Measurements from ENCODE around the gene NLRP6. TPM values are rescaled to one million over a fixed set of nuclear protein-coding genes. Genes with fewer than 3 reads are reported as not detected.
"Not testable (repeated sequence)": the region's sequence is repeated elsewhere in the genome, so short reads cannot be mapped to it uniquely, and the experiment has no call there.

The NLRP6 gene
- total RNA-seq, 4 donors from 2014 or later: 0.13 to 2.2 (median 0.42) TPM; not detected in 1

- intact Hi-C loops (cut with DNase I): no loop called here
- Histone ChIP-seq H3K9me3 (no peaks in the 10 kb centered on the region), H3K36me3 (no peaks in the 10 kb centered on the region), H3K27me3 (peaks cover 5 to 80% (median 37%) of the 10 kb centered on the region in 4 donors), H3K27ac (replicated peaks in 1 of 4) (no peak overlapping the region), H3K4me1 (peaks cover 17 to 40% (median 38%) of the 10 kb centered on the region in 4 donors), H3K4me3 (no peak overlapping the region)
- WGBS: 71% methylated on average over 10 of the region's 24 CpGs
- TF ChIP-seq CTCF (IDR thresholded peaks at IDR 0.05): no peak
- TF ChIP-seq POLR2AphosphoS5 (IDR thresholded peaks at IDR 0.05): no peak
- no peak for TF ChIP-seq POLR2A (IDR thresholded peaks at IDR 0.05; ENCODE audit: low read depth)
- no peak for TF ChIP-seq EP300 (IDR thresholded peaks at IDR 0.05)
- DNase-seq (ENCODE audit: extremely low spot score): no peak
Measured at GRCh38 chr11:284105-285020, 6.2 kb downstream of the NLRP6 start.

GRCh38 chr11:285021-285893 lies 7.0 kb downstream of the NLRP6 start:
- Histone ChIP-seq H3K36me3 (no peaks in the 10 kb centered on the region), H3K4me1 (peaks cover 15 to 40% (median 38%) of the 10 kb centered on the region in 4 donors), H3K9me3 (no peaks in the 10 kb centered on the region), H3K27me3 (peaks cover 3 to 71% (median 28%) of the 10 kb centered on the region in 4 donors), H3K27ac (replicated peaks in 1 of 4) (no peak overlapping the region), H3K4me3 (no peak overlapping the region)
- WGBS: 83% methylated on average over 27 of the region's 29 CpGs
- intact Hi-C loops (cut with DNase I): no loop called here
- DNase-seq (ENCODE audit: extremely low spot score): no peak
- no peak for TF ChIP-seq POLR2A (IDR thresholded peaks at IDR 0.05; ENCODE audit: low read depth)
- no peak for TF ChIP-seq CTCF (IDR thresholded peaks at IDR 0.05)
- no peak for TF ChIP-seq POLR2AphosphoS5 (IDR thresholded peaks at IDR 0.05)
- TF ChIP-seq EP300 (IDR thresholded peaks at IDR 0.05): no peak

- H3K36me3 ChIP-seq: no peaks in the 10 kb centered on the region
- intact Hi-C loops (cut with DNase I): no loop called here
- DNase-seq (ENCODE audit: extremely low spot score): no peak
- H3K9me3 ChIP-seq: no peaks in the 10 kb centered on the region
- H3K27ac ChIP-seq (replicated peaks in 1 of 4): no peak overlapping the region
- WGBS: 90% methylated on average over 7 of the region's 8 CpGs
- H3K4me3 ChIP-seq: no peak overlapping the region
- peaks cover 9 to 39% (median 38%) of the 10 kb centered on the region in 4 donors for H3K4me1 ChIP-seq
- TF ChIP-seq EP300 (IDR thresholded peaks at IDR 0.05): no peak
- peaks cover 0 to 65% (median 22%) of the 10 kb centered on the region in 4 donors for H3K27me3 ChIP-seq
Measured at GRCh38 chr11:285894-286220, 7.7 kb downstream of the NLRP6 start.

- 89% methylated on average over 27 of the region's 27 CpGs for WGBS
- DNase-seq (ENCODE audit: extremely low spot score); intact Hi-C loops (cut with DNase I); H3K36me3 ChIP-seq; H3K9me3 ChIP-seq; H3K27ac ChIP-seq (replicated peaks in 1 of 4): not testable (repeated sequence)
- H3K4me1 ChIP-seq: peaks cover 8 to 30% (median 28%) of the 10 kb centered on the region in 4 donors
- H3K27me3 ChIP-seq: peaks cover 0 to 52% (median 9%) of the 10 kb centered on the region in 4 donors
- H3K4me3 ChIP-seq: peak overlapping the region in 1 of 4 donors; percentile 93
Measured at GRCh38 chr11:286977-287820, 9.0 kb downstream of the NLRP6 start.

GRCh38 chr11:287821-288477 lies 9.7 kb downstream of the NLRP6 start:
- Histone ChIP-seq H3K36me3 (peaks cover 0 to 13% (median 5%) of the 10 kb centered on the region in 4 donors), H3K27ac (replicated peaks in 1 of 4) (peak overlapping the region in 2 of 4 donors; percentile 70 to 78), H3K4me3 (peak overlapping the region; percentile 80 to 93 (median 82)), H3K9me3 (no peaks in the 10 kb centered on the region), H3K4me1 (peaks cover 8 to 30% (median 28%) of the 10 kb centered on the region in 4 donors), H3K27me3 (peaks cover 0 to 44% (median 3%) of the 10 kb centered on the region in 4 donors)
- intact Hi-C loops (cut with DNase I): no loop called here
- 35% methylated on average over 39 of the region's 41 CpGs for WGBS
- TF ChIP-seq CTCF (IDR thresholded peaks at IDR 0.05) (no peak), EP300 (IDR thresholded peaks at IDR 0.05) (no peak), POLR2AphosphoS5 (IDR thresholded peaks at IDR 0.05) (no peak), POLR2A (IDR thresholded peaks at IDR 0.05; ENCODE audit: low read depth) (no peak)
- DNase-seq (ENCODE audit: extremely low spot score): no peak

Measured in esophagus muscularis mucosa (tissue), 4 donors.